Measurements from ENCODE around the gene NPC2. TPM values are rescaled to one million over a fixed set of nuclear protein-coding genes. Genes with fewer than 3 reads are reported as not detected.

Gene NPC2
- polyA plus RNA-seq, 2 of the 4 experiments (the other 2 are of a cell fraction) = 97.7 to 457 TPM

- Histone ChIP-seq H3K4me2 (no peak overlapping the region), H3K27ac (no peak overlapping the region), H3K4me3 (no peak overlapping the region), H3K9me3 (no peaks in the 10 kb centered on the region), H3K4me1 (no peaks in the 10 kb centered on the region)
- ATAC-seq (no peak; a peak in 1 of 6 replicates), FAIRE-seq (no peak), DNase-seq (ENCODE audit: low read depth in 1 of 2, low spot score in 1 of 2) (no peak)
- TF ChIP-seq CBX2 (IDR thresholded peaks at IDR 0.05; ENCODE audit: borderline replicate concordance, low read depth) = no peak
- no peak for TF ChIP-seq GATA3 (IDR thresholded peaks at IDR 0.05; ENCODE audit: borderline replicate concordance)
- TF ChIP-seq MAX (IDR thresholded peaks at IDR 0.05) = no peak
- TF ChIP-seq, protein P1, sequence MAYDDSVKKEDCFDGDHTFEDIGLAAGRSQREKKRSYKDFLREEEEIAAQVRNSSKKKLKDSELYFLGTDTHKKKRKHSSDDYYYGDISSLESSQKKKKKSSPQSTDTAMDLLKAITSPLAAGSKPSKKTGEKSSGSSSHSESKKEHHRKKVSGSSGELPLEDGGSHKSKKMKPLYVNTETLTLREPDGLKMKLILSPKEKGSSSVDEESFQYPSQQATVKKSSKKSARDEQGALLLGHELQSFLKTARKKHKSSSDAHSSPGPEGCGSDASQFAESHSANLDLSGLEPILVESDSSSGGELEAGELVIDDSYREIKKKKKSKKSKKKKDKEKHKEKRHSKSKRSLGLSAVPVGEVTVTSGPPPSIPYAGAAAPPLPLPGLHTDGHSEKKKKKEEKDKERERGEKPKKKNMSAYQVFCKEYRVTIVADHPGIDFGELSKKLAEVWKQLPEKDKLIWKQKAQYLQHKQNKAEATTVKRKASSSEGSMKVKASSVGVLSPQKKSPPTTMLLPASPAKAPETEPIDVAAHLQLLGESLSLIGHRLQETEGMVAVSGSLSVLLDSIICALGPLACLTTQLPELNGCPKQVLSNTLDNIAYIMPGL (CRISPR knock-in tag; IDR thresholded peaks at IDR 0.05; ENCODE audit: borderline replicate concordance) = no peak
- no peak for TF ChIP-seq FOSL2 (IDR thresholded peaks at IDR 0.05)
- TF ChIP-seq FOSL2 (CRISPR knock-in tag; IDR thresholded peaks at IDR 0.05) = no peak
- no peak for TF ChIP-seq MYC (IDR thresholded peaks at IDR 0.05; ENCODE audit: borderline replicate concordance, low read length)
- no peak for TF ChIP-seq SMC3 (IDR thresholded peaks at IDR 0.05)
- TF ChIP-seq PBX3 (IDR thresholded peaks at IDR 0.05) = no peak
- no peak for TF ChIP-seq CHD4 (IDR thresholded peaks at IDR 0.05; ENCODE audit: borderline replicate concordance)
- TF ChIP-seq REST (IDR thresholded peaks at IDR 0.05) = no peak
- no peak for TF ChIP-seq TFCP2L1 (CRISPR knock-in tag; IDR thresholded peaks at IDR 0.05)
- TF ChIP-seq, protein P2, sequence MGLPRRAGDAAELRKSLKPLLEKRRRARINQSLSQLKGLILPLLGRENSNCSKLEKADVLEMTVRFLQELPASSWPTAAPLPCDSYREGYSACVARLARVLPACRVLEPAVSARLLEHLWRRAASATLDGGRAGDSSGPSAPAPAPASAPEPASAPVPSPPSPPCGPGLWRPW (IDR thresholded peaks at IDR 0.05) = no peak
- no peak for TF ChIP-seq HOXB13 (CRISPR knock-in tag; IDR thresholded peaks at IDR 0.05; ENCODE audit: low read depth)
- no peak for TF ChIP-seq KDM1A (IDR thresholded peaks at IDR 0.05; ENCODE audit: low read depth)
- WGBS (ENCODE audit: missing lambda C conversion rate) = 32% methylated on average over 3 of the region's 3 CpGs
- POLR2A ChIA-PET = no interaction called here
- CTCF ChIA-PET = interaction anchor here (1.4 kb wide), 1 partner anchor 9 kb away, joined by 5 read pairs; no protein-coding TSS in a partner anchor
Measured at GRCh38 chr14:74475678-74476077, 17.4 kb downstream of the NPC2 start.

GRCh38 chr14:74474376-74474775, 18.7 kb downstream of the NPC2 start:
- no peak for TF ChIP-seq MAFK (IDR thresholded peaks at IDR 0.05; ENCODE audit: partially characterized antibody)
- no peak for TF ChIP-seq NFE2L2 (conservative IDR thresholded peaks at IDR 0.05; ENCODE audit: low read length)
- no peak for TF ChIP-seq RARB (CRISPR knock-in tag; IDR thresholded peaks at IDR 0.05)
- Histone ChIP-seq H3K4me2 (no peak overlapping the region), H3K9me3 (no peaks in the 10 kb centered on the region), H3K4me3 (no peak overlapping the region), H3K4me1 (no peaks in the 10 kb centered on the region), H3K27ac (no peak overlapping the region)
- DNase-seq (ENCODE audit: low read depth in 1 of 2, low spot score in 1 of 2) = no peak
- no peak for ATAC-seq
- ChIA-PET POLR2A (no interaction called here), CTCF (interaction anchor here (0.9 to 2.8 kb wide), 7 partner anchors 15 to 148 kb away, joined by 3 to 7 read pairs (median 3); partner anchors contain the start of gene NPC2)
- WGBS (ENCODE audit: missing lambda C conversion rate) = 36% methylated on average over 2 of the region's 2 CpGs
- no peak for FAIRE-seq

Measured in A549 (cell line).